ENCODE measurements around the gene MSRB3.
"Not testable (repeated sequence)": the region's sequence is repeated elsewhere in the genome, so short reads cannot be mapped to it uniquely, and the experiment has no call there.

The MSRB3 gene

DNA sequence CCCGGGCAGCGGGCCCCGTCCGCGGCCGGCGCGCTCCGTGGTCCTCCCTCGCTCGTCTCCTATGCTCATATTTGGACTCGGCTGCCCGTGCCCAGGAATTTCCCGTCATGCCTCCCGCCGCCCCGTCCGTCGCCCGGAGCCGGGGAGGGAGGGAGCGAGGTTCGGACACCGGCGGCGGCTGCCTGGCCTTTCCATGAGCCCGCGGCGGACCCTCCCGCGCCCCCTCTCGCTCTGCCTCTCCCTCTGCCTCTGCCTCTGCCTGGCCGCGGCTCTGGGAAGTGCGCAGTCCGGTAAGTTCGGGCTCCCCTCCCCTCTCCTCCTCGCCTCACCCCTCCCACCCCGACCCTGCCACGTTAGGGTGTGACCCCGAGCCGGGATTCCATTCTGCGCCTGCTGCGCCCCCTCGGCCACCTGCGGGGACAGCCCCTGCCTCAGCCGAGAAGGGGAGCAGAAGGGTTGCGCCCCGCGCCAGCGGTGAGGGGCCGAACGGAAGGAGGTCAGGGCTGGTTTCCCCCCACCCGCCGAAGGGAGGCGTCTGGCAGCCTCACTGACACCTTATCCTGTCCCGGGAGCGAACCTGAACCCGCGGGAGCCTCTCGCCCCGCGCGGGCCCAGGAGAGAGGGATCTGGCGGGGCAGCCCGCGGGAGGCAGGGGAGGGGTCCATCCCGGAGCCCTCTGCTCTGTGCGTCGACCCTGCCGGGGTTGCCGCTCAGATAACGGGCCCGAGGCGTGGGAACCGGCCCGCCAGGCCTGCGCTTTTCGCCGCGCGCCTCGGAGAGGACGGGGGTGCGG is at the start of gene MSRB3:
MSRB3 (plus strand) TSS at position 108 of the 793 bp plus-strand sequence. CDS start 29,897 bp downstream, outside the sequence.
- DNase-seq, result no peak

DNA sequence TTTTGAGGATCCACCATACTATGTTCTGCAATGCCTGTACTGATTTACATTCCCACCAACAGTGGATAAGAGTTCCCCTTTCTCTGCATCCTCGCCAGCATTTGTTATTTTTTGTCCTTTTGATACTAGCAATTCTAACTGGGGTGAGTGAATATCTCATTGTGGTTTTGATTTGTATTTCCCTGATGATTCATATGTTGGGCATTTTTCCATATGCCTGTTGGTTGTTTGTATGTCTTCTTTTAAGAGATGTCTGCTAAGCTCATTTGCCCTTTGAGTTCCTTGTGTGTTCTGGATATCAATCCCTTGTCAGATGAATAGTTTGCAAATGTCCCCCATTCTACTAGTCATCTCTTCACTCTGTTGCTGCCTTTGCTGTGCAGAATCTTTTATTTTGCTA is 49.0 kb upstream of the MSRB3 start:
- DNase-seq, result no peak

GRCh38 chr12:65232476-65233077 is 45.9 kb upstream of the MSRB3 start:
- DNase-seq, result no peak

DNA sequence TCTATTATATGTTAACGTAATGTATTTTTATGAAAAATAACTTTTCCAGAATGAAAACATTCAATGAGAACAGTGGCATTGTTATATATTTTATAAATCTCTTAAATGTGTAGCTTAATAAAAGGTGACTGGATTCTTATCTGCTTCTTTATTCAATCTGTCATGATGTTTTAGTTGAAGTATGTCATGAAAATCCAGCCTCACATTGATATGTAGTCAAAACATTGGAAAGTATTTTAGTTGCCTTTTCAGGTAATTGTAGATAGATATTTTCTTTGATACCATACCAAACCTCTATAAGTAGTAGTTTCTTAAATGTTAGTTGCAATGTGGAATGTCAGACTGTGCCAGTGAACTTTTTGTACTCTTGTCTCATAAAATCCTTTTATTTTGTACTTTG is 41.3 kb upstream of the MSRB3 start:
- no peak for DNase-seq

DNA sequence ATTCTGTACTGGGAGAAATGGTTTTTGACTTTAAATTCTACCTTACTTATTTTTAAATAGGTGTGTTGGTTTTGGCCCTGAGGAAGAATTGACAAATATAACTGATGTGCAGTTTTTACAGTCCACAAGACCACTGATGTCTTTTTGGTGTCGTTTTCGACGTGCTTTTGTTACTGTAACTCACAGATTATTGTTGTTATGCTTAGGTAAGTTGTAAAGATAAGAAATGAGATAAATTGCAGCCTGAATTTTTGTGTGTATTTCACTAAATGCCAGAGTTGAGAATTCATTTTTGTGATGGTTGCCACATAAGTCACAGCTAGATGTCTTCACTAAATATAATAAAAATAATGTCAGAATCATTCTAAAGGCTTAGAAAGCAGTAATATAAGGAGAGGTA is 39.9 kb upstream of the MSRB3 start:
- no peak for DNase-seq

DNA sequence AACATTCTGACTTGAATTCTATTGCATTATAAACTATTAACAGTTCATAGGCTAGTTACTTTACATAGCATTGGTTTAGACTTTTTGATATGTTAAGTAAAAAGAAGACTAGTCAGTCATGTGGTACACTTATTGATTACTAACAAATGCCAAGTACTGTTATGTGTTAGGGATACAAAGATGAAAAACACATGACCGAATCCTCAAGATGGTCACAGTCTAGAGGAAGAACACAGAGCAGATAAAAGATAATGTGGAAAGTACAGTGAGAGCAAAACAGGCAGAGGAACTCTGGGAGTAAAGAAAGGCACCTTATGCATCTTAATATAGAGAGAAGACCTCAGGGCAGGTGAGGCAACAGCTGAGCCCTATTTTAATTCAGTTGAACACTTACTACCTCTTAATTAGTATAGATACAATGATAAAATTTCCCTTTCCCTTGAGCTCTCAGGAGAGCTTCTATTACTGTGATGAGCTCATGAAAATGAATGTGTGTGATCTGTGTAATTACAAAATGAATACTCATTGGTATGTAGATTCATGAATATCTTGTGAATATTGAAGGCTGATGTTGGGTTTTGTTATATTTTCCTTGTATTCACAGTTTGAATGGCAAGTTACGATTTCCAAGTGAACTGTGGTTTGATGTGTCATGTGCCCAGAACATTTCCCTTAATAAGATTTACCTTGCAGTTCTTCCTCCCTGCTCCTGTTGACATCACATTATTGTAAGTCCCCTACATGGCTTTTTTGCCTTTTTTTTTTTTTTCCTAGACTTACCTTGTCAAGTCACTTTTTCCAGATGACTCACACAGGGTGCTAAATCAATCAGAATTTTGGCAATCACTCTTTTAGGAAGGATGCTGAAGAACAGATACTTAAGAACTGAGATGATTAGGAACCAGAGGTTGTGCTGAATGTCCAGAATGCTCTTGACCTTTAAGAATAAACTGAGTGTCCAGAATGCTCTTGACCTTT is 29.5 kb upstream of the MSRB3 start:
- no peak for DNase-seq

- DNase-seq, result no peak
Measured at GRCh38 chr12:65252515-65252914, 26.0 kb upstream of the MSRB3 start.

GRCh38 chr12:65257986-65258385 is 20.5 kb upstream of the MSRB3 start:
- no peak for DNase-seq

DNA sequence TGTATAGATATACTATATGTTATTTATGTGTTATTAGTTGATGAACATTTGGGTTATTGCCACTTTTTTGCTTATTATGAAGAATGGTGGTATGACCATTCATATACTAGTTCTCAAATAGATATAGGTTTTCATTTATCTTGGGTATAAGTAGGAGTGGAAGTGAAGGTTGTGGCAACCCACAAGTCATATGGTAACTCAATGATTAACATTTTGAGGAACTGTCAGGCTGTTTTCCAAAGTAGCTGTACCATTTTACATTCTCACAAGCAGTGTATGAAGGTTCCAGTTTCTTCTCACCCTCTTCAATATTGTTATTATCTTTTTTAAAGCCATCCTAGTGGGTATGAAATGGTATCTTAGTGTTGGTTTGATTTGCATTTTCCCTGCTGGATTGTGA is 19.0 kb upstream of the MSRB3 start:
- no peak for DNase-seq

DNA sequence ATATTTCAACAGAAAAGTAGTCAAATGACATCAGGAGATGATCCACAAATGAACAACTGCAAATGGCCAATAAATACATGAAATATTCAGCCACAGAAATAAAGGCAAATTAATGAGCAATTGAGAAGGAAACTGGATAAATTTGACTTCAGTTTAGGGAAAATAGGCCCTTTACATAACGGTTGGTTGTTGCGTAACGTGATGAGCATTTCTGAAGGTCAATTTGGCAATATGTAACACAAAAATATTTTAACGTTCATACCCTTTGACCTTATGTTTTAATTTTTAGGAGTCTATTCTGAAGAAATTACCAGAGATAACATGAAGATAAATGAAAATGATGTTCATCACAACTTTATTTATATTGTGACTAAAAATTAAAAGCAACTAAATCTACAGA is 14.7 kb upstream of the MSRB3 start:
- no peak for DNase-seq

GRCh38 chr12:65266408-65266807 is 12.1 kb upstream of the MSRB3 start:
- DNase-seq, result no peak

GRCh38 chr12:65269603-65270002 is 8.9 kb upstream of the MSRB3 start:
- no peak for DNase-seq

DNA sequence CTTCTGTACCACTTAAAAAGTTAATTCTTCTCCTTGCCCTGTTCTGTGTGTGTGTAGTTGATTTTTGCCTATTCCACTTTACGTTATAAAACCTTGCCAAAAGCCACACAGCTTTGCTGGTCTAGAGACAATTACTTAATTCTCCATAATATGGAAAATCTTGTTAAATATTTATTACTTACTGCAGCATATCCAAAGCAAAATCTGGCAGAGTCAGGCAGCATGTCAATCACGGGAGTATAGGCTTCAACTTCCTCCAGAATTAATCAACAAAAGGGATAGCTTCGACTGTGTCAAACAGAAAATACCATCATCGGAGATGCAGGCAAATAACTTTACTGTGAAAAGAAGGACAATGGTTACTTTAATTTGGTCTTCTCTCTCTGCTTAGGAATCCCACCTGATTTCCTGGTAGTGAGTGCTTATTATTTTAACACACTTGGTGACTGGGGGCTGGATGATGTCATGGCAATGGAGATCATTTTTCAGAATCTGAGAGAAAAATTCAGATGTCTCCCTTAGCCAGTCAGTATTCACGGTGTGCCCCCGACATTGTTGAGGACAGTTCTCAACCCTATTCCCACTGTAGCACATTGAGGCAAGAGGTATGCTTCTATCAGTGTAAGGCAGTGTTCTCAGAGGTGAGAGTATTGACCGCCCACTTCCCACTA is 3.7 kb upstream of the MSRB3 start:
- no peak for DNase-seq

GRCh38 chr12:65275627-65276026 is 2.9 kb upstream of the MSRB3 start:
- no peak for DNase-seq

DNA sequence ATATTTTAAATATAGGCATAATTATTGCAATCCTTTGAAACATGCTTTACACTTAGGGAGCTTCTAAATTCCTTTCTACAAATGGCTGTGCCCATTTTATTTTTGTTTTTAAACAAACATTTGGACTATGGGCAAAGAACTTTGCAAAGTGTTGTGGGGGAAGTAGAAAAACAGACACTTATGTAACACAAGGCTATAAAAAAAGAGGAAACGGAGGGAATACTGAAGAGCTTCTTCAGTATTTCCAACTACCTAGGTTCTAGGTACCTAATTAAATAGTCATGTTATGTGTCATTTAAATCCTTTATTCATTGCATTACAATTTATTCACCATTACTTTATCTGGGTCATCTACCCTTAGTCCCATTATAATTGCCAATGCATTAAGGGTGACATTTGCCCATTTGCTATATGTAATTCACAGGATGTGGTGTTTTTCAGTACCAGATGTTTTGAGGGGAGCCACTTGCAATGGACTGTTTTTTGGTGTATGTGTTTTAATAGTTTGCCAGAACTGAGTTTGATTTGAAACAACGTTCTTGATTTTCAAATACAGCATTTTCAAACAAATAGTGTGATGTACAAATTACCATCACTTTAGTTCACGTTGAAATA is 1.5 kb upstream of the MSRB3 start:
- no peak for DNase-seq

GRCh38 chr12:65277994-65278575 is 398 bp upstream of the MSRB3 start:
- no peak for DNase-seq

- DNase-seq, result no peak
Measured at GRCh38 chr12:65279369-65280112, 1.1 kb downstream of the MSRB3 start.

GRCh38 chr12:65280306-65280705 is 1.8 kb downstream of the MSRB3 start:
- DNase-seq, result no peak

DNA sequence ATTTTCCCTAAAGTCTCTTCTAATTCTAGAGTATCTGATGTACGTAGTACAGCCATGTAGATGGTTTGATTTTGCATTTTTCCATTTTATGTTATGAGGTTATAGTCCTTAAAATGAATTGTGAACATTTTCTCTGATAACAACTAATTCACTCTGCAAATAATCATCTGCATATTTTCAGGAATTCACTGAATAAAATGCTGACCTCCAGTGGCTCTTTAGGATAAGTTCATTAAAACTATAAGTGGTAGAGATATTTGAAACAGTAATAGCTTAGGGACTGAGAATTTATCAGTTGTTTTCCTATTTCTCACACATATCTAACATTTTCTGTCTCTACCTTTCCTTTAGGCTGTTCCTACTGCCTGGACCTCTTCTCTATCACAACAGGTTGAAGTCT is 4.4 kb downstream of the MSRB3 start:
- DNase-seq, result no peak

DNA sequence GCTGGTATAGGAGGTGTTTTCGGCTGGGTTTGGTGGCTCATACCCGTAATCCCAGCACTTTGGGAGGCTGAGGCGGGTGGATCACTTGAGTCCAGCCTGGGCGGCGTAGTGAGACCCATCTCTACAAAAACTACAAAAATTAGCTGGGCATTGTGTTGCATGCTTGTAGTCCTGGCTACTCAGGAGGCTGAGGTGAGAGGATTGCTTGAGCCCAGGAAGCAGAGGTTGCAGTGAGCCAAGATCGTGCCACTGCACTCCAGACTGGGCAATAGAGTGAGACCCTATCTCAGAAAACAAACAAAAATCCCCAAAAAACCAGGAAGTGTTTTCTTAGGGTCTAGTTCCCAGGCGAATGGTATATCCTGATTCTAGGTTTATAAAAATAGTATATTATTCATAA is 7.0 kb downstream of the MSRB3 start:
- DNase-seq, result not testable (repeated sequence)

DNA sequence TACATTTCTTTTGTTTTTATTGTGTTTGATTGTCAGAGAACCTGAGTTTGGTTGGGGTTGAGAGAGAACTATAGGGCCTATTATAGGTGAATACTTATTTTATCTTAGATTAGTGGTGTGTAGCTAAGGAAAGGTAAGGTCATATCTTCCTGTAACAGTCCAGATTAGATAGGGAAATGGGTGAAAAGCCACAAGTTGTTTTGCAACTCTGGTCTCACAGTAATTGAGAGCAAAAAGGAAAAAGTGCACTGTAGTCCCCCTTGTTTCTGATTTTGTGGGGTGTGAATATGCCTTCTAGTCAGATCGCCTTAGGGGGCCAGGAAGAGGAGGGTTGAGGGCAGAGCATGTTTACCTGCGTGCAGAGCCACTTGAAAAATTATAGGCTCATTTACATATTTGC is 8.9 kb downstream of the MSRB3 start:
- no peak for DNase-seq

All from NCI-H526 treated with DMSO at 0.1 percent for 48 hours (cell line).